Esophagus muscularis mucosa (tissue), 4 donors: Measurements from ENCODE around the gene ELP4.
"Not testable (repeated sequence)": the region's sequence is repeated elsewhere in the genome, so short reads cannot be mapped to it uniquely, and the experiment has no call there.

ENCODE experiments used
- CTCF ChIP-seq, 3 experiments: fragments of 200-600 bp in 2 of 3; fragments of 450-650 bp in 1 of 3; sonication (generic) in 2 of 3; IDR thresholded peaks; one replicate each; pipeline ENCODE4 v1.5.1; 2017 to 2019; ENCODE audit warnings: antibody characterized with exemption in 3 of 3, mild to moderate bottlenecking in 2 of 3, moderate library complexity in 1 of 3
- EP300 ChIP-seq: sonication (generic); formaldehyde crosslinking; IDR thresholded peaks from one replicate; pipeline ENCODE4 v1.6.1; 2017; ENCODE audit warnings: antibody characterized with exemption
- POLR2A ChIP-seq: fragments of 450-650 bp; IDR thresholded peaks from one replicate; pipeline ENCODE4 v1.6.1; 2017; ENCODE audit warnings: antibody characterized with exemption, moderate library complexity, mild to moderate bottlenecking, low read depth
- POLR2AphosphoS5 ChIP-seq, 2 donors: sonication (generic); formaldehyde crosslinking; IDR thresholded peaks; one replicate each; pipeline ENCODE4 v1.6.1; 2017; ENCODE audit warnings: antibody characterized with exemption in 2 of 2

GRCh38 chr11:31579412-31579811 lies 69.8 kb downstream of the ELP4 start:
- TF ChIP-seq CTCF (IDR thresholded peaks at IDR 0.05); POLR2A; POLR2AphosphoS5 (IDR thresholded peaks at IDR 0.05); EP300: not testable (repeated sequence)
